Breast epithelium (tissue), 4 donors: ENCODE data around the gene NSMF. TPM values are rescaled to one million over a fixed set of nuclear protein-coding genes. Genes with fewer than 3 reads are reported as not detected.

Source experiments
- DNase-seq, 2 donors: peaks; one replicate each; pipeline ENCODE4 v3.0.0-alpha.2; 2019; ENCODE audit warnings: low spot score in 2 of 2
- H3K27ac ChIP-seq, 2 donors: fragments of 200-600 bp; sonication (generic) in 1 of 2; one replicate each; pipeline ENCODE4 v1.5.1; 2016 to 2019; ENCODE audit warnings: mild to moderate bottlenecking in 1 of 2
- H3K27me3 ChIP-seq, 2 donors: fragments of 200-600 bp; sonication (generic) in 1 of 2; one replicate each; pipeline versions ENCODE4 v1.5.1 to v1.6.0; 2017 to 2019; ENCODE audit warnings: control low read depth in 1 of 2, mild to moderate bottlenecking in 1 of 2
- H3K36me3 ChIP-seq: fragments of 200-600 bp; one replicate; pipeline ENCODE4 v1.5.1; 2019
- H3K4me1 ChIP-seq, 2 donors: fragments of 200-600 bp; sonication (generic); one replicate each; pipeline ENCODE4 v1.5.1; 2016 to 2019; ENCODE audit warnings: control low read depth in 1 of 2
- H3K4me3 ChIP-seq, 3 donors: fragments of 200-600 bp; sonication (generic); 1 replicate in 2 of 3; 2 replicates in 1 of 3; pipeline ENCODE4 v1.5.1; 2016 to 2019; ENCODE audit warnings: mild to moderate bottlenecking in 3 of 3, moderate library complexity in 2 of 3
- H3K9me3 ChIP-seq, 2 donors: fragments of 200-600 bp; sonication (generic) in 1 of 2; one replicate each; pipeline ENCODE4 v1.5.1; 2016 to 2019; ENCODE audit warnings: control low read depth in 1 of 2
- CTCF ChIP-seq, 3 donors: fragments of 450-650 bp; IDR thresholded peaks; one replicate each; pipeline ENCODE4 v1.5.1; 2016 to 2017; ENCODE audit warnings: antibody characterized with exemption in 3 of 3, mild to moderate bottlenecking in 3 of 3, moderate library complexity in 3 of 3
- POLR2A ChIP-seq: fragments of 450-650 bp; IDR thresholded peaks from one replicate; pipeline ENCODE4 v1.6.1; 2016; ENCODE audit warnings: antibody characterized with exemption, mild to moderate bottlenecking, moderate library complexity
- POLR2AphosphoS5 ChIP-seq, 3 donors: sonication (generic); formaldehyde crosslinking; IDR thresholded peaks; one replicate each; pipeline ENCODE4 v1.6.1; 2017; ENCODE audit warnings: antibody characterized with exemption in 3 of 3
- intact Hi-C: fragments of 100-400 bp; cut with DNase I; formaldehyde crosslinking; loops from one replicate; pipeline ENCODE4 v1.15.1; 2023; ENCODE audit warnings: low total_unique reads
- total RNA-seq, 3 donors: library from RNA; depleted of rRNA; stranded (reverse); fragments of >200 nt; gene quantifications; one replicate each; pipeline ENCODE4 v1.1.0, GENCODE V29; 2016

NSMF gene
- total RNA-seq, 3 donors from 2014 or later = 30.9 to 38.4 (median 37.4) TPM

GRCh38 chr9:137502008-137502911 lies 43.1 kb upstream of the NSMF start:
- DNase-seq = no peak
- H3K36me3 ChIP-seq = peaks cover 7% of the 10 kb centered on the region

GRCh38 chr9:137501457-137501856 lies 42.3 kb upstream of the NSMF start:
- no peak overlapping the region for H3K4me3 ChIP-seq
- DNase-seq = no peak
- no peak for TF ChIP-seq POLR2A
- no peak for TF ChIP-seq CTCF (IDR thresholded peaks at IDR 0.05)
- TF ChIP-seq POLR2AphosphoS5 (IDR thresholded peaks at IDR 0.05) = no peak
- H3K4me1 ChIP-seq = no peaks in the 10 kb centered on the region
- H3K27me3 ChIP-seq = no peaks in the 10 kb centered on the region
- H3K36me3 ChIP-seq = peaks cover 7% of the 10 kb centered on the region
- H3K27ac ChIP-seq = no peak overlapping the region
- intact Hi-C loops = no loop called here
- H3K9me3 ChIP-seq = no peaks in the 10 kb centered on the region

More at GRCh38 chr9:137502008-137502911, 43.1 kb upstream of the NSMF start:
- H3K9me3 ChIP-seq = no peaks in the 10 kb centered on the region
- no peak for TF ChIP-seq POLR2AphosphoS5 (IDR thresholded peaks at IDR 0.05)
- TF ChIP-seq POLR2A = no peak
- TF ChIP-seq CTCF (IDR thresholded peaks at IDR 0.05) = no peak
- no peaks in the 10 kb centered on the region for H3K4me1 ChIP-seq
- no peaks in the 10 kb centered on the region for H3K27me3 ChIP-seq
- no peak overlapping the region for H3K4me3 ChIP-seq
- intact Hi-C loops = no loop called here
- H3K27ac ChIP-seq = no peak overlapping the region

GRCh38 chr9:137500666-137501397 lies 41.7 kb upstream of the NSMF start:
- Histone ChIP-seq H3K27ac (no peak overlapping the region), H3K27me3 (no peaks in the 10 kb centered on the region), H3K36me3 (peaks cover 7% of the 10 kb centered on the region), H3K4me3 (no peak overlapping the region), H3K4me1 (no peaks in the 10 kb centered on the region), H3K9me3 (no peaks in the 10 kb centered on the region)
- no peak for DNase-seq
- TF ChIP-seq POLR2A (no peak), POLR2AphosphoS5 (IDR thresholded peaks at IDR 0.05) (no peak), CTCF (IDR thresholded peaks at IDR 0.05) (no peak)
- intact Hi-C loops = no loop called here

DNA sequence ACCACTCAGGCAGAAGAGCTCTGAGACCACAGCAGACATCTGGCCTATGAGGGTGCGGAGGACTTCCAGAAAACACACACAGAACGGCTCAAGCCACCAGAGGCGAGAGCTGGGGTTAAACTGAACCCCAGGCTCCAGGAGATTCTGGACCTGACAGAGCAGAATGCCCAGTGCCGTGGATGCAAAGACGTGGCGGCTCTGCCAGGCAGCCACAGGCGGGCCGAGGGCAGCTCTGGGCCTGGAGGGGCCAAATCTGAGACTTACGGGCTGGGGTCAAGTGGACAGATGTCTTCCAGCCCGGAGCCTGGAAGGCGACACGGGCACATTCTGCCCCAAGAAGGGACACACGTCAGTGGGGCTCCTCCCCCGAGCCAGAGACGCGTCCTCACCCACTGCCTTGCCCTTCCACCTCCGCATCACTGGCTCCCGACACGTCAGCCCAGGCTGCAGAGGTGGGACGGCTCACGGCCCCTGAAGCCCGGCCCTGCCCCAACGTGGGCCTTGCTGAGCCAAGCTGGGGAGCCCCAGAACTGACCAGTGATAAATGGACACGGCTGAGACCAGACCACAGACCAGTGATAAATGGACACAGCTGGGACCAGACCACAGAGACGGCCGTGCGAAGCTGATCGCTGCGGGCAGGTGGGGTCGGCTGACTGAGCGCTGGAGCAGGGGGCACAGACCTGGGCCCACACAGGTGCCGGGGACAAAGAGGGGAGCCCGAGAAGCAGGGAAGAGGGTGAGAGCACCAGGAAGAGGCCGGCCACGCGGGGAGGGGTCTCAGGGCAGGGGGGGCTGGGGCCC lies 40.9 kb upstream of the NSMF start:
- Histone ChIP-seq H3K4me1 (no peaks in the 10 kb centered on the region), H3K36me3 (peaks cover 7% of the 10 kb centered on the region), H3K4me3 (no peak overlapping the region), H3K27me3 (no peaks in the 10 kb centered on the region), H3K27ac (no peak overlapping the region), H3K9me3 (no peaks in the 10 kb centered on the region)
- intact Hi-C loops = no loop called here
- TF ChIP-seq POLR2A = no peak
- no peak for TF ChIP-seq CTCF (IDR thresholded peaks at IDR 0.05)
- no peak for TF ChIP-seq POLR2AphosphoS5 (IDR thresholded peaks at IDR 0.05)
- no peak for DNase-seq
